ENCODE data around the gene EMC6. TPM values are rescaled to one million over a fixed set of nuclear protein-coding genes. Genes with fewer than 3 reads are reported as not detected.
"Not testable (repeated sequence)": the region's sequence is repeated elsewhere in the genome, so short reads cannot be mapped to it uniquely, and the experiment has no call there.

The EMC6 gene
- total RNA-seq, 1 donor = 15.5 TPM

DNA sequence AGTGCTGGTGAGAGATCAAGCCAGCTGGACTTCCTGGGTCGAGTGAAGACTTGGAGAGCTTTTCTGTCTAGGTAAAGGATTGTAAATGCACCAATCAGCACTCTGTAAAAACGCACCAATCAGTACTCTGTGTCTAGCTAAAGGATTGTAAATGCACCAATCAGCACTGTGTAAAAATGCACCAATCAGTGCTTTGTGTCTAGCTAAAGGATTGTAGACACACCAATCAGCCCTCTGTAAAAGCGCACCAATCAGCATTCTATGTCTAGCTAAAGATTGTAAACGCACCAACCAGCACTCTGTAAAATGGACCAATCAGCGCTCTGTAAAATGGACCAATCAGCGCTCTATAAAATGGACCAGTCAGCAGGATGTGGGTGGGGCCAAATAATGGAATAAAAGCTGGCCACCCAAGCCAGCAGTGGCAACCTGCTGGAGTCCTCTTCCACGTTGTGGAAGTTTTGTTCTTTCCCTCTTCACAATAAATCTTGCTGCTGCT lies 33.5 kb downstream of the EMC6 start:
- not testable (repeated sequence) for H3K9me3 ChIP-seq (ENCODE audit: low read depth, low read length); H3K4me1 ChIP-seq (ENCODE audit: insufficient read depth, low read length); H3K4me3 ChIP-seq (ENCODE audit: low read length); H3K27me3 ChIP-seq (ENCODE audit: insufficient read depth, low read length)

DNA sequence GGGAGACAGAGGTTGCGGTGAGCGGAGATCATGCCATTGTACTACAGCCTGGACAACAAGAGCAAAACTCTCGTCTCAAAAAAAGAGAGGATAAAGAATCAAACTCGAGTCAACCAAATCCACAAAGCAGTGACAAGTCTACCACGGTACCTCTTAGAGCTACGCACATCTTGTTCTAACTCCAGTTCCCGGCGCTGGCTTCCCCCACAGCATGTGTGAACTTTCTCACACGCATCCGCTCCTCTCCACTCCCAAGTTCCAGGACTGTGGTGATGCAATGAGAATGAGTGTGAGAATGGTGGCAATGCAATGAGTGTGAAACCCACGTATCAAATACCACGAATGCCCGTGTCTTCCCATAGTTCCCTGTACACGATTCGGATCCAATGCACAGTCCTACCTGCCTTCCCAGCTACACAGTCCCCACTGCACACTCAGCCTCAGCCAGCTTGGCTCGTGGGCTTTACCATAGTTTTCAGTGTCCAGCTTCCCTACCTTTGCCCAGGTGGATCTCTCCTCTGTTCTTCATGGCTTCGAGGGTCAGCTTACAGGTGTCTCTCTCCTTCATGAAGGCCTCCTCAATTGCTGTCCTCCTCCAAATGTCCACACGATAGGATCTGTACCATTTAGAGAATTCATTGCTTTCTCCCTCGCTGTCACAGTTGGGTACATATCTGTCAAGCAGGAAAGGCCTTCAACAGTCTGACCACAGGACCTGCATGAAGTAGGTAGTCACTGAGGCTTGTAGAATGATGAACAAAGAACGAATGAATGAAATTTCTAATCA lies 36.5 kb downstream of the EMC6 start:
- Histone ChIP-seq H3K9me3 (ENCODE audit: low read depth, low read length) (no peaks in the 10 kb centered on the region), H3K4me3 (ENCODE audit: low read length) (no peak overlapping the region), H3K27me3 (ENCODE audit: insufficient read depth, low read length) (no peaks in the 10 kb centered on the region), H3K4me1 (ENCODE audit: insufficient read depth, low read length) (peaks cover 17% of the 10 kb centered on the region)

DNA sequence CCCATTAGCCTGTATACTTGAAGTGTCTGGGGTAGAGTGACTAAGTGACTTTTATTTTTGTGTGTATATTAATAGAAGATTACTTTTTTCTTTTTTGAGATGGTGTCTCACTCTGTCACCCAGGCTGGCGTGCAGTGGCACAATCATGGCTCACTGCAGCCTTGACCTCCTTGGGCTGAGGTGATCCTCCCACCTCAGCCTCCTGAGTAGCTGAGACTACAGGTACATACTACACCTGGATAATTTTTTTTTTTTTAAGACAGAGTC lies 37.0 kb downstream of the EMC6 start:
- H3K4me1 ChIP-seq (ENCODE audit: insufficient read depth, low read length) = peaks cover 22% of the 10 kb centered on the region
- not testable (repeated sequence) for H3K27me3 ChIP-seq (ENCODE audit: insufficient read depth, low read length); H3K9me3 ChIP-seq (ENCODE audit: low read depth, low read length); H3K4me3 ChIP-seq (ENCODE audit: low read length)

DNA sequence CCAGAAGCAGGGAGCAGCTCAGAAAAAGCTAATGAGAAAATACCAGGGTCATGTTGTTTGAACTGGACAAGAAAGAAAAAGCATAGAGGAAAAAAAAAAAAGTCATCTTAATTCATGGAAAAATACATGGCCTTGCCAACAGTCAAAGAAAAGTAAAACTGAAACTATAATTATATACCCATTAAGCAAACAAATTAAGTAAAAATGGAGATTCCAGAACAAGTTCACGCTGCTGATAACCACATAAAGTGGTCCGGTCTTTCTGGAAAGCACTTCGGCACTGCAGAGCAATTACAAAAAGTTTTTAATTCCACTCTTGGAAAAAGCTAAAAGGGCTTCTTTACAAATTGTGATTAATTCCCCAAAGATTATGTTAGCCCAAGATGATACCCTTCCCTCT lies 39.8 kb downstream of the EMC6 start:
- Histone ChIP-seq H3K4me1 (ENCODE audit: insufficient read depth, low read length) (peaks cover 46% of the 10 kb centered on the region), H3K9me3 (ENCODE audit: low read depth, low read length) (no peaks in the 10 kb centered on the region), H3K27me3 (ENCODE audit: insufficient read depth, low read length) (no peaks in the 10 kb centered on the region), H3K4me3 (ENCODE audit: low read length) (no peak overlapping the region)

DNA sequence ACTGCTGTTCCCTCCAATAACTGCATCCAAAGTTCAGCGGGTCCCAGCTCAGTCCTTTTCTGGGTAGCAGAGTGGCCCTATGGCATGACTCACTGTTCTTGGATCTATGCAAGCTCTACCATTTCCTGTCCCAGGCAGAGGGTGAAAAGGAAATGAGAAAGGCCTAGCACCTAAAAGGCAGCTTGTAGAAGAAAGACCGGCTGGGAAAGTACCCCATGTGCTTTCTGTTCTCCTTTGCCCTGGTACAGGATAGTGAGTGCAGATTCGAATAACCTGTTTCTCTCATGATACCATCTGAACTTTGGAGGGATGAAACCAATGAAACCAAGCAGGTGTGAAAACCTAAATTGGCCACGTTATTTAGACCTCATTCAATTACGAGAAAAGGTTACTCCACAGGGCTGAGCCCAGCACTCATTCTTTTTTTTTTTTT lies 42.4 kb downstream of the EMC6 start:
- no peaks in the 10 kb centered on the region for H3K27me3 ChIP-seq (ENCODE audit: insufficient read depth, low read length)
- H3K4me3 ChIP-seq (ENCODE audit: low read length) = no peak overlapping the region
- peaks cover 43% of the 10 kb centered on the region for H3K4me1 ChIP-seq (ENCODE audit: insufficient read depth, low read length)
- H3K9me3 ChIP-seq (ENCODE audit: low read depth, low read length) = no peaks in the 10 kb centered on the region

DNA sequence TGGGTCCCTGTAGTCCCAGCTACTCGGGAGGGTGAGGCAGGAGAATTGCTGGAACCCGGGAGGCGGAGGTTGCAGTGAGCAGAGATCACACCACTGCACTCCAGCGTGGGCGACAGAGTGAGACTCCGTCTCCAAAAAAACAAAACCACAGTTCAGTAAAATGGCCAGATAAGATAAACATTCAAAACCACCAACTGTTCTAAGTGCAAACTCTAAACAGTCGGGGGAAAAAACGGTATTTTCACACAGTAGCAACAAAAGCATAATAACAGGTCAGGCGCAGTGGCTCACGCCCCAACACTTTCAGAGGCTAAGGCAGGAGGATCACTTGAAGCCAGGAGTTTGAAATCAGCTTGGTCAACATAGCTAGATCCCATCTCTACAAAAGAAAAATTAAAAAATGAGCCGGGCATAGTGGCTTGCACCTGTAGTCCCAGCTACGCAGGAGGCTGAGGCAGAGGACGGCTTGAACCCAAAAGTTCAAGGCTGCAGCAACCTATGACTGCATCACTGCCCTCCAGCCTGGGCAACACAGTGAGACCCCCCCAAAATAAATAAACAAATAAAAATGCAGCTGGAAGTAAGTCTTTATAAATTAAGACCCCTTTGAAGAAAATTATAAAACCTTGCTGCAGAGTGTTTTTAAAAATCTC lies 44.3 kb downstream of the EMC6 start:
- H3K4me3 ChIP-seq (ENCODE audit: low read length) = no peak overlapping the region
- H3K4me1 ChIP-seq (ENCODE audit: insufficient read depth, low read length) = peaks cover 48% of the 10 kb centered on the region
- no peaks in the 10 kb centered on the region for H3K9me3 ChIP-seq (ENCODE audit: low read depth, low read length)
- H3K27me3 ChIP-seq (ENCODE audit: insufficient read depth, low read length) = no peaks in the 10 kb centered on the region

DNA sequence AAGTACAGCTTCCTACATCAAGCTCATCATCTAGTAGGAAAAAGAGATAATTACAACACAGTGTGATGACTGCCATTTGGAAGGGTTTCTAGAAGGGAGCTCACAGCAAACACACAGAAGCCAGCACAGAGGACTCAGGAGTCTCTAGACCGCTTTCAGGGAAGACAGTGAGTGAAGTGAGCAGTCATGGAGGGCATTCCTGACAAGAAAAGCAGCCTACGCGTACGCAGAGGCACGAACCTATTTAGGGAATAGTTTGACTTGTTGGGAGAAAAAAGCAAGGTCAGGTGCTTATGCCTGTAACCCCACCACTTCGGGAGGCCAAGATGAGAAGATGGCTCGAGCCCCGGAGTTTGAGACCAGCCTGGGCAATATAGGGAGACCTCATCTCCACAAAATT lies 46.7 kb downstream of the EMC6 start:
- Histone ChIP-seq H3K27me3 (ENCODE audit: insufficient read depth, low read length) (no peaks in the 10 kb centered on the region), H3K9me3 (ENCODE audit: low read depth, low read length) (no peaks in the 10 kb centered on the region), H3K4me1 (ENCODE audit: insufficient read depth, low read length) (peaks cover 61% of the 10 kb centered on the region), H3K4me3 (ENCODE audit: low read length) (no peak overlapping the region)

DNA sequence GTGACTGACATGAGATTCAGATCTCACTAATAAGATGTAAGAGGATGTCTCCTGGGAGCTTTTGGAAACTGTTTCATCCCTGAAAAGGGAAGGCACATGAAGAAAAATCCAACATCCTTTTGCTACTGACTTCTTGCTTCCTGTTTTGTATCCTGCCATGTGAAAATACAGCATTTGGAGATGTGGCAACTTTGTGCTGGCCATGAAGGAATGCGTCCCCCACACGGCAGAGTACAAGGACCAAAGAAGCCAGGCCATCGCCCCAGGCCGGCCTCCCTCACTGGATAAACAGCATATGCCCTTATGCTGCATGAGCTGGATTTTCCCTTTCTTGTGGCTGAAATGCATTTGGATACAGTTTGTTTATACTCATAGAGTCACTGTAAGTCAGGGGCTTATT lies 49.6 kb downstream of the EMC6 start:
- H3K27me3 ChIP-seq (ENCODE audit: insufficient read depth, low read length) = no peaks in the 10 kb centered on the region
- no peaks in the 10 kb centered on the region for H3K9me3 ChIP-seq (ENCODE audit: low read depth, low read length)
- H3K4me1 ChIP-seq (ENCODE audit: insufficient read depth, low read length) = peaks cover 59% of the 10 kb centered on the region
- no peak overlapping the region for H3K4me3 ChIP-seq (ENCODE audit: low read length)

DNA sequence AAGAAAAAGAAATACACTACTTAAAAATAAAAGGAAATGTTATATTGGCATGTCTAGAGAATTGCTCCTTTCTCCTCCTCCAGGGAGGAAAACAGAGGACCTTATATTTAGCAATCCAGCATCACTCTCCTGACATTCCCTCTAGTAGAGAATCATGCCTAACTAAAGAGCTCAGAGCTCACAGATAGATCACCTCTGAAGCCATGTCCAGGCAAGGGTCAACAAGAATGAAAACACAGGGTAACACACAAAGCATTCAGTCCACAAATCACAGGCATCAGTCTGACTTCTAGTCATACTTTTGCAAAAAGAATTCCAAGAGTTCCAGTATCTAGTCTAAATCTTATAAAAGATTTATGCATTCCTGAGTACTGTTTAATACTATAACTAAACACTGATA lies 50.7 kb downstream of the EMC6 start:
- peaks cover 62% of the 10 kb centered on the region for H3K4me1 ChIP-seq (ENCODE audit: insufficient read depth, low read length)
- no peaks in the 10 kb centered on the region for H3K27me3 ChIP-seq (ENCODE audit: insufficient read depth, low read length)
- no peaks in the 10 kb centered on the region for H3K9me3 ChIP-seq (ENCODE audit: low read depth, low read length)
- H3K4me3 ChIP-seq (ENCODE audit: low read length) = no peak overlapping the region

Other genes starting within 250 kb of the EMC6 start
- not detected for gene OR1E2, start 235.0 kb upstream of the EMC6 start, total RNA-seq
- gene SPATA22, start 197.0 kb upstream of the EMC6 start, total RNA-seq = not detected
- not detected for gene ASPA, start 192.8 kb upstream of the EMC6 start, total RNA-seq
- 0.21 TPM for gene TRPV3, start 111.0 kb upstream of the EMC6 start, total RNA-seq
- 1.2 TPM for gene TRPV1, start 59.4 kb upstream of the EMC6 start, total RNA-seq
- gene SHPK, start 32.6 kb upstream of the EMC6 start, total RNA-seq = 4.7 TPM
- 4.5 TPM for gene CTNS, start 32.1 kb upstream of the EMC6 start, total RNA-seq
- 25.4 TPM for gene TAX1BP3, start 234 bp upstream of the EMC6 start, total RNA-seq
- gene P2RX5, start 27.3 kb downstream of the EMC6 start, total RNA-seq = 15.6 TPM
- gene HASPIN, start 55.1 kb downstream of the EMC6 start, total RNA-seq = 0.52 TPM
- 23.1 TPM for gene ITGAE, start 132.4 kb downstream of the EMC6 start, total RNA-seq
- gene NCBP3, start 177.4 kb downstream of the EMC6 start, total RNA-seq = 24.1 TPM
- 5.4 TPM for gene CAMKK1, start 224.2 kb downstream of the EMC6 start, total RNA-seq
- 31.6 TPM for gene P2RX1, start 247.7 kb downstream of the EMC6 start, total RNA-seq